K562 (cell line): ENCODE measurements around the gene ARL3. TPM values are rescaled to one million over a fixed set of nuclear protein-coding genes. Genes with fewer than 3 reads are reported as not detected.

Experiments
- ATAC-seq: fragments of 200-7000 bp; cut with Tn5 transposase; 3 replicates; pipeline ENCODE4 v1.9.1; 2020; ENCODE audit warnings: moderate library complexity
- BruUV-seq: library from RNA; stranded (reverse); fragments of 400-500 nt; replicated peaks from 2 replicates; lab custom pipeline; 2021; lab: Mats Ljungman, UMichigan
- CTCF ChIA-PET: fragments of 300-600 bp; formaldehyde crosslinking; extraction: SDS; loops from one replicate; lab custom pipeline; 2021; ENCODE audit warnings: low intra/inter-chr PET ratio; lab: Yijun Ruan, JAX
- POLR2A ChIA-PET: fragments of 300-600, 350-650 bp; sonication (Branson Sonifier 250); formaldehyde crosslinking; extraction: SDS; loops from one replicate; lab custom pipeline; 2021; ENCODE audit warnings: antibody characterized with exemption, inconsistent platforms; lab: Yijun Ruan, JAX
- DNase-seq, 4 experiments: peaks; one replicate each; pipeline versions ENCODE4 v3.0.0 to v3.0.0-alpha.2; 2011 to 2018; ENCODE audit warnings: low spot score in 3 of 4, mixed read lengths in 3 of 4; ENCODE audit errors: extremely low read depth in 1 of 4
- FAIRE-seq: peaks from 2 replicates; lab custom pipeline; 2011; peaks lifted over from hg19 to GRCh38; lab: Jason Lieb, UNC
- H2AFZ ChIP-seq: 2 replicates; pipeline ENCODE4 v1.6.0; 2011; ENCODE audit warnings: low read depth, low read length, control low read depth, inconsistent platforms
- H3K27ac ChIP-seq: fragments of 200-600 bp; 3 replicates; pipeline ENCODE4 v1.8.0; 2011; ENCODE audit warnings: low read depth, mild to moderate bottlenecking, control low read depth, inconsistent platforms, low read length, moderate library complexity, mixed read lengths; ENCODE audit errors: extremely low read depth
- H3K27me3 ChIP-seq, 2 experiments: fragments of 300-600 bp in 1 of 2; 2 replicates in 1 of 2; 3 replicates in 1 of 2; pipeline versions ENCODE4 v1.6.0 to v1.8.0; 2011; ENCODE audit warnings: inconsistent platforms in 2 of 2, low read length in 2 of 2, mild to moderate bottlenecking in 1 of 2, mixed read lengths in 1 of 2, moderate library complexity in 1 of 2; ENCODE audit not compliant: control insufficient read depth in 2 of 2, insufficient read depth in 2 of 2
- H3K36me3 ChIP-seq: fragments of 300-600 bp; 3 replicates; pipeline ENCODE4 v1.8.0; 2011; ENCODE audit warnings: mild to moderate bottlenecking, low read length, inconsistent platforms; ENCODE audit not compliant: control insufficient read depth, insufficient read depth
- H3K4me1 ChIP-seq, 2 experiments: fragments of 200-600 bp in 1 of 2; replicated peaks in 1 of 2; 2 replicates in 1 of 2; 3 replicates in 1 of 2; pipeline versions ENCODE4 v1.5.1 to v1.8.0; 2011; ENCODE audit warnings: inconsistent platforms in 2 of 2, low read length in 2 of 2, mild to moderate bottlenecking in 1 of 2, mixed read lengths in 1 of 2, moderate library complexity in 1 of 2; ENCODE audit not compliant: control insufficient read depth in 2 of 2, insufficient read depth in 2 of 2
- H3K4me2 ChIP-seq: 2 replicates; pipeline ENCODE4 v1.6.1; 2011; ENCODE audit warnings: low read length, control low read depth, inconsistent platforms, mixed read lengths; ENCODE audit not compliant: insufficient read depth
- H3K4me3 ChIP-seq: fragments of 200-600 bp; sonication (generic), shearing (Covaris generic); 2 replicates; pipeline ENCODE4 v1.5.1; 2016; ENCODE audit warnings: control low read depth, inconsistent platforms
- H3K79me2 ChIP-seq: fragments of 200-600 bp; 3 replicates; pipeline ENCODE4 v1.8.0; 2011; ENCODE audit warnings: low read length, inconsistent platforms; ENCODE audit not compliant: control insufficient read depth, insufficient read depth
- H3K9ac ChIP-seq, 2 experiments: 2 replicates each; pipeline versions ENCODE4 v1.6.0 to v1.6.1; 2011; ENCODE audit warnings: low read depth in 2 of 2, low read length in 2 of 2, control low read depth in 1 of 2, inconsistent platforms in 1 of 2, mild to moderate bottlenecking in 1 of 2, mixed read lengths in 1 of 2; ENCODE audit not compliant: insufficient read depth in 1 of 2
- H3K9me1 ChIP-seq: one replicate; pipeline ENCODE4 v1.6.0; 2011; ENCODE audit warnings: inconsistent platforms, mild to moderate bottlenecking, low read length, moderate library complexity; ENCODE audit not compliant: control insufficient read depth, insufficient read depth
- H3K9me3 ChIP-seq: replicated peaks from 2 replicates; pipeline ENCODE4 v1.5.1; 2011; ENCODE audit warnings: low read depth, low read length, inconsistent platforms; ENCODE audit not compliant: control insufficient read depth, insufficient read depth
- H4K20me1 ChIP-seq: replicated peaks from 2 replicates; pipeline ENCODE4 v1.6.1; 2011; ENCODE audit warnings: low read length, inconsistent platforms, mixed read lengths; ENCODE audit not compliant: control insufficient read depth, insufficient read depth
- JUN ChIP-seq, 2 experiments: sonication (generic) in 1 of 2; formaldehyde crosslinking in 1 of 2; IDR thresholded peaks; 2 replicates each; pipeline versions ENCODE4 v1.6.1 to v1.8.0; 2012 to 2022; ENCODE audit warnings: borderline replicate concordance in 2 of 2, mild to moderate bottlenecking in 2 of 2, improper control_type of control experiment in 1 of 2, low read depth in 1 of 2, low read length in 1 of 2, missing genetic modification reagents in 1 of 2
- WGBS: fragments of 100-300 bp; shearing (Covaris generic); methylation state at CpG from one replicate; pipeline ENCODE4 v1.1.6; 2016; ENCODE audit warnings: low coverage, mixed read lengths; ENCODE audit not compliant: insufficient coverage; ENCODE audit errors: missing lambda C conversion rate; 5-methylcytosine and 5-hydroxymethylcytosine counted together
- in situ Hi-C: fragments of 300-500 bp; cut with MboI; formaldehyde crosslinking; loops from 4 replicates; pipeline ENCODE4 v1.15.0; 2018; ENCODE audit warnings: inconsistent platforms, mixed read lengths
- intact Hi-C: fragments of 100-400 bp; cut with micrococcal nuclease; formaldehyde crosslinking; loops from 2 replicates; pipeline ENCODE4 v1.14.2; 2022
- polyA plus RNA-seq, 8 experiments: library from polyadenylated mRNA; depleted of rRNA in 4 of 8; stranded (reverse) in 5 of 8; unstranded in 3 of 8; fragments of >200 nt; fragmentation: Nextera tagmentation in 2 of 8; fragmentation: Illumina TruSeq in 1 of 8; extraction: Ambion mirVana in 2 of 8; extraction: Trizol in 1 of 8; gene quantifications; 2 replicates each; pipeline versions ENCODE4 v1.2.1 to v1.2.3, GENCODE V29; 2011 to 2014; ENCODE audit warnings: inconsistent platforms in 1 of 8, missing spikeins in 1 of 8
- total RNA-seq, 7 experiments: library from RNA; depleted of rRNA in 6 of 7; stranded (reverse); fragments of >200 nt in 6 of 7; fragmentation: Illumina TruSeq in 2 of 7; extraction: Trizol in 2 of 7; gene quantifications; 2 replicates each; pipeline versions ENCODE4 v1.2.1 to v1.2.3, GENCODE V29; 2011 to 2021; ENCODE audit warnings: low replicate concordance in 1 of 7

The ARL3 gene
- total and polyA plus RNA-seq, 9 of the 15 experiments (the other 6 are each of a cell fraction or from before 2014, with no cell fraction given): 2.9 to 8.9 (median 4.8) TPM

GRCh38 chr10:102649797-102650654, 64.2 kb downstream of the ARL3 start:
- 94% methylated on average over 7 of the region's 12 CpGs for WGBS
- peaks cover 79% of the 10 kb centered on the region for H3K79me2 ChIP-seq
- no peak for DNase-seq
- ATAC-seq: no peak
- no peak overlapping the region for H2AFZ ChIP-seq
- ChIA-PET CTCF (no interaction called here), POLR2A (interaction anchor here (0.6 to 6.2 kb wide), 5 partner anchors 8 to 190 kb away, joined by 3 to 60 read pairs (median 3); no protein-coding TSS in a partner anchor)
- H4K20me1 ChIP-seq: 0 out of 2 replicates have a peak, but pooled peaks cover 4% of the 10 kb centered on the region
- H3K27me3 ChIP-seq: no peaks in the 10 kb centered on the region
- no TSS peak for BruUV-seq
- H3K4me2 ChIP-seq: no peak overlapping the region
- H3K4me1 ChIP-seq: peaks cover 3 to 61% of the 10 kb centered on the region in 2 experiments; a peak in 4 of 5 replicates
- H3K9ac ChIP-seq: peak overlapping the region in 1 of 2 experiments; percentile 71; a peak in 2 of 4 replicates
- peaks cover 2% of the 10 kb centered on the region for H3K9me1 ChIP-seq
- no peak overlapping the region for H3K27ac ChIP-seq
- H3K9me3 ChIP-seq: no peaks in the 10 kb centered on the region
- H3K4me3 ChIP-seq: no peak overlapping the region
- FAIRE-seq: no peak
- peaks cover 29% of the 10 kb centered on the region; the same call in 2 of the 3 replicates for H3K36me3 ChIP-seq
- in situ Hi-C loops (no loop called here), intact Hi-C loops (loop anchor here (5.0 kb wide), 1 partner anchor 62 kb away; the partner anchor contains the start of genes ARL3 and SFXN2)
- TF ChIP-seq JUN (IDR thresholded peaks at IDR 0.05; ENCODE audit: borderline replicate concordance, low read depth, low read length) (no peak), JUN (CRISPR knock-in tag; IDR thresholded peaks at IDR 0.05; ENCODE audit: borderline replicate concordance) (no peak)
